ENCODE data around the gene HAO2.
A peak's percentile ranks its signal among the peaks of the same experiment; 100 is the strongest.

The HAO2 gene

GRCh38 chr1:119368554-119368953 lies at the start of gene HAO2:
Gene HAO2 (plus strand): TSS chr1:119368785. CDS start chr1:119381086, 12,301 bp downstream.
- Histone ChIP-seq H3K4me3 (ENCODE audit: low read depth, low read length) (no peak within 1 kb of the TSS), H3K4me1 (ENCODE audit: control insufficient read depth, insufficient read depth, low read length) (peaks cover 16% of the 10 kb centered on the region), H3K9me3 (ENCODE audit: control insufficient read depth, insufficient read depth, low read length) (no peaks in the 10 kb centered on the region), H3K36me3 (ENCODE audit: control insufficient read depth, insufficient read depth, low read length) (no peaks in the 10 kb centered on the region), H3K27me3 (ENCODE audit: control insufficient read depth, insufficient read depth, low read length) (no peaks in the 10 kb centered on the region), H3K27ac (ENCODE audit: low read depth, low read length) (no peak within 1 kb of the TSS), H3K9ac (ENCODE audit: low read depth, low read length) (no peak within 1 kb of the TSS)

- H3K4me1 ChIP-seq (ENCODE audit: control insufficient read depth, insufficient read depth, low read length): peaks cover 12% of the 10 kb centered on the region
Measured at GRCh38 chr1:119320100-119320499, 48.5 kb upstream of the HAO2 start.

DNA sequence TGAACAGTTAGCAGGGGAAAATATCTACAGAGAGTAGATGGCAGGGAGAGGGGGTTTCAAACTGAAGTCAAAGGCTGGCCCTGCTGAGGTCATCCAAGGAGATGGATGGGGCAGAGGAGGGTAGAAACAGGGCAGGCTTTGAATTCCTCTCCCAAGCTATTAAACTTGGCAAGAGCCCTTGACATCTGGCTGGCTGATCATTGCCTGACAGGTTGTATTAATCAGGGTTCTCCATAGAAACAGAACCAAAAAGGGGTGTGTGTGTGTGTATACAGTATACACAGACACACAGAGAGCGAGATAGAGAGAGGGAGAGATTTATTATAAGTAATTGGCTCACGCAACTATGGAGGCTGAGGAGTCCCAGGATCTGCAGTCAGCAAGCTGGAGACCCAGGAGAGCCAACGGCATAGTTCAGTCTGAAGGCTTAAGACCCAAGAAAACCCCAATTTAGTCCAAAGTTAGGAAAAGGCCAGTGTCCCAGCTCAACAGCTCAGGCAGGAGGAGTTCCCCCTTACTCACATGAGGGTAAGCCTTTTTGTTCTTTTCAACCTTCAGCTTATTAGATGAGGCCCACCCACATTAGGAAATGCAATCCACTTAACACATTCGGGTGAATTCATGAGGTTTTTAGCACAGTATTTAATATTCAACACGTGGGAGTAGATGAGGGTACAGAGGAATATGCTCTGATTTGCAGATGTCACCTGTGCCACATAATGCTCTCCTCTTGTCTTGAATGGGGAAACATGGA lies 46.7 kb upstream of the HAO2 start:
- peaks cover 29% of the 10 kb centered on the region for H3K4me1 ChIP-seq (ENCODE audit: control insufficient read depth, insufficient read depth, low read length)
- peaks cover 9% of the 10 kb centered on the region for H3K27me3 ChIP-seq (ENCODE audit: control insufficient read depth, insufficient read depth, low read length)
- H3K36me3 ChIP-seq (ENCODE audit: control insufficient read depth, insufficient read depth, low read length): no peaks in the 10 kb centered on the region
- H3K9me3 ChIP-seq (ENCODE audit: control insufficient read depth, insufficient read depth, low read length): no peaks in the 10 kb centered on the region
- H3K27ac ChIP-seq (ENCODE audit: low read depth, low read length): no peak overlapping the region
- H3K9ac ChIP-seq (ENCODE audit: low read depth, low read length): no peak overlapping the region
- H3K4me3 ChIP-seq (ENCODE audit: low read depth, low read length): no peak overlapping the region

More at GRCh38 chr1:119320100-119320499, 48.5 kb upstream of the HAO2 start:
- H3K9ac ChIP-seq (ENCODE audit: low read depth, low read length): no peak overlapping the region
- H3K4me3 ChIP-seq (ENCODE audit: low read depth, low read length): no peak overlapping the region
- H3K27ac ChIP-seq (ENCODE audit: low read depth, low read length): no peak overlapping the region
- H3K27me3 ChIP-seq (ENCODE audit: control insufficient read depth, insufficient read depth, low read length): no peaks in the 10 kb centered on the region
- H3K9me3 ChIP-seq (ENCODE audit: control insufficient read depth, insufficient read depth, low read length): no peaks in the 10 kb centered on the region
- H3K36me3 ChIP-seq (ENCODE audit: control insufficient read depth, insufficient read depth, low read length): no peaks in the 10 kb centered on the region

DNA sequence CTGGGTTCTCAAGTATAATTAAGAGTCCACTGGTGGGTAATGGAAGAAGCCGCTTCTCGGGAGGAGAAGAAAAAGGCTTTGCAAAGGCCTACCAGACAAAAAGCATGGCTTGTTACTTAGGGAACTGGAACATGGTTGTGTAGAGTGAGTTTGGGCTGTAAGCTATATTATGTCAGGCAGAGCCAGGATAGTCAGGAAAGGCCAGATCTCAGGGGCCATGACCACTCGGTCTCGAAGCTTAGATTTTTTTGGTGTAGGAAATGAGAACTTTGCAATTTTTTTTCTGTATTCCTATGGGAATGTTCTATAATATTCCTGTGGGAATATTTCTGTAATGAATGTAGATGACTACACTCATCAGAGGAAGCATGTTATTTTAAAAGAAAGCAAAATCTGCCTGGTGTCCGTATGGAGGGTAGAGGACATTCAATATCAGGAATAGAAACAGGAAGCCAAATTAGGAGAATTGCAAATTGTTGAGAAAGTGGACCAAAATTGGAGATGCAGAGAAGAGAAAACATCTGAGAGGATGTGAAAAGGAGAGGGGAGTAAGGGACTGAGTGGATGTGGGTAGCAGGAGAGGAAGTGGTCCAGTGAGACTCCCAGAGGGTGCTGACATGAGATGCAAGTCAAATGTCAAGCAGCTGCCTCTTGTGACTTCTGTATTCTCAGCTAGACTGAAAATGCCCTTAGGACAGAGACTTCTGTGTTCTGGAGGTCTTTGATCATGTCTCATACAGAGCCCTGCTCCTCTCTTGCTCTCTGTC lies 45.2 kb upstream of the HAO2 start:
- H3K9me3 ChIP-seq (ENCODE audit: control insufficient read depth, insufficient read depth, low read length): no peaks in the 10 kb centered on the region
- no peaks in the 10 kb centered on the region for H3K36me3 ChIP-seq (ENCODE audit: control insufficient read depth, insufficient read depth, low read length)
- peaks cover 35% of the 10 kb centered on the region for H3K4me1 ChIP-seq (ENCODE audit: control insufficient read depth, insufficient read depth, low read length)
- no peak overlapping the region for H3K4me3 ChIP-seq (ENCODE audit: low read depth, low read length)
- H3K27ac ChIP-seq (ENCODE audit: low read depth, low read length): no peak overlapping the region
- H3K9ac ChIP-seq (ENCODE audit: low read depth, low read length): no peak overlapping the region
- peaks cover 9% of the 10 kb centered on the region for H3K27me3 ChIP-seq (ENCODE audit: control insufficient read depth, insufficient read depth, low read length)

GRCh38 chr1:119324198-119324597 lies 44.4 kb upstream of the HAO2 start:
- Histone ChIP-seq H3K4me3 (ENCODE audit: low read depth, low read length) (no peak overlapping the region), H3K9ac (ENCODE audit: low read depth, low read length) (no peak overlapping the region), H3K27ac (ENCODE audit: low read depth, low read length) (no peak overlapping the region), H3K4me1 (ENCODE audit: control insufficient read depth, insufficient read depth, low read length) (peaks cover 35% of the 10 kb centered on the region), H3K9me3 (ENCODE audit: control insufficient read depth, insufficient read depth, low read length) (no peaks in the 10 kb centered on the region), H3K27me3 (ENCODE audit: control insufficient read depth, insufficient read depth, low read length) (peaks cover 9% of the 10 kb centered on the region), H3K36me3 (ENCODE audit: control insufficient read depth, insufficient read depth, low read length) (no peaks in the 10 kb centered on the region)

GRCh38 chr1:119326251-119326650 lies 42.3 kb upstream of the HAO2 start:
- no peak overlapping the region for H3K9ac ChIP-seq (ENCODE audit: low read depth, low read length)
- H3K27me3 ChIP-seq (ENCODE audit: control insufficient read depth, insufficient read depth, low read length): peaks cover 9% of the 10 kb centered on the region
- no peaks in the 10 kb centered on the region for H3K36me3 ChIP-seq (ENCODE audit: control insufficient read depth, insufficient read depth, low read length)
- H3K9me3 ChIP-seq (ENCODE audit: control insufficient read depth, insufficient read depth, low read length): no peaks in the 10 kb centered on the region
- H3K4me1 ChIP-seq (ENCODE audit: control insufficient read depth, insufficient read depth, low read length): peaks cover 43% of the 10 kb centered on the region
- peak overlapping the region; percentile 82 for H3K27ac ChIP-seq (ENCODE audit: low read depth, low read length)
- peak overlapping the region; percentile 43; the same call in 1 of the 2 replicates for H3K4me3 ChIP-seq (ENCODE audit: low read depth, low read length)

DNA sequence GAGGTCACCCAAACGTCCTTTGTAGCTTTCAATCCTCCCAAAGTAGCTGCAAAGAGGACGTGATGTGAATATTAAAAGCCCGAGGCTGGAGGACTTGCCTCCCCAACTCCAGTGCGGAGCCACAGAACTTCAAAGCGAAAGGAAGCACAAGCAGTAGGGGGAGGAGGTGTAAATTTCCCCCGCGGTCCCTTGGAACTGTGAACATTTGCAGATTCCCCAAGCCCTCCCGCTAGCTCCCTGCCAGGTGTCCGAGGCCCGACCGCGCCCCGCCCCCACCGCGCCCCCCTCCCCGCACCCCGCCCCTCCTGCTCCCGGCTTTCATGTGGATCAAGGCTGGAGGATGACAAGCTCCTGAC lies 41.5 kb upstream of the HAO2 start:
- Histone ChIP-seq H3K27me3 (ENCODE audit: control insufficient read depth, insufficient read depth, low read length) (peaks cover 9% of the 10 kb centered on the region), H3K9me3 (ENCODE audit: control insufficient read depth, insufficient read depth, low read length) (no peaks in the 10 kb centered on the region), H3K4me3 (ENCODE audit: low read depth, low read length) (peak overlapping the region; percentile 53), H3K4me1 (ENCODE audit: control insufficient read depth, insufficient read depth, low read length) (peaks cover 52% of the 10 kb centered on the region), H3K36me3 (ENCODE audit: control insufficient read depth, insufficient read depth, low read length) (no peaks in the 10 kb centered on the region), H3K9ac (ENCODE audit: low read depth, low read length) (no peak overlapping the region), H3K27ac (ENCODE audit: low read depth, low read length) (peak overlapping the region; percentile 82)

- H3K9ac ChIP-seq (ENCODE audit: low read depth, low read length): no peak overlapping the region; the same call in 1 of the 2 replicates
- H3K27ac ChIP-seq (ENCODE audit: low read depth, low read length): peak overlapping the region; percentile 82
- H3K9me3 ChIP-seq (ENCODE audit: control insufficient read depth, insufficient read depth, low read length): no peaks in the 10 kb centered on the region
- H3K27me3 ChIP-seq (ENCODE audit: control insufficient read depth, insufficient read depth, low read length): peaks cover 9% of the 10 kb centered on the region
- H3K4me1 ChIP-seq (ENCODE audit: control insufficient read depth, insufficient read depth, low read length): peaks cover 57% of the 10 kb centered on the region
- H3K36me3 ChIP-seq (ENCODE audit: control insufficient read depth, insufficient read depth, low read length): no peaks in the 10 kb centered on the region
- H3K4me3 ChIP-seq (ENCODE audit: low read depth, low read length): peak overlapping the region; percentile 53
Measured at GRCh38 chr1:119327450-119328155, 41.0 kb upstream of the HAO2 start.

DNA sequence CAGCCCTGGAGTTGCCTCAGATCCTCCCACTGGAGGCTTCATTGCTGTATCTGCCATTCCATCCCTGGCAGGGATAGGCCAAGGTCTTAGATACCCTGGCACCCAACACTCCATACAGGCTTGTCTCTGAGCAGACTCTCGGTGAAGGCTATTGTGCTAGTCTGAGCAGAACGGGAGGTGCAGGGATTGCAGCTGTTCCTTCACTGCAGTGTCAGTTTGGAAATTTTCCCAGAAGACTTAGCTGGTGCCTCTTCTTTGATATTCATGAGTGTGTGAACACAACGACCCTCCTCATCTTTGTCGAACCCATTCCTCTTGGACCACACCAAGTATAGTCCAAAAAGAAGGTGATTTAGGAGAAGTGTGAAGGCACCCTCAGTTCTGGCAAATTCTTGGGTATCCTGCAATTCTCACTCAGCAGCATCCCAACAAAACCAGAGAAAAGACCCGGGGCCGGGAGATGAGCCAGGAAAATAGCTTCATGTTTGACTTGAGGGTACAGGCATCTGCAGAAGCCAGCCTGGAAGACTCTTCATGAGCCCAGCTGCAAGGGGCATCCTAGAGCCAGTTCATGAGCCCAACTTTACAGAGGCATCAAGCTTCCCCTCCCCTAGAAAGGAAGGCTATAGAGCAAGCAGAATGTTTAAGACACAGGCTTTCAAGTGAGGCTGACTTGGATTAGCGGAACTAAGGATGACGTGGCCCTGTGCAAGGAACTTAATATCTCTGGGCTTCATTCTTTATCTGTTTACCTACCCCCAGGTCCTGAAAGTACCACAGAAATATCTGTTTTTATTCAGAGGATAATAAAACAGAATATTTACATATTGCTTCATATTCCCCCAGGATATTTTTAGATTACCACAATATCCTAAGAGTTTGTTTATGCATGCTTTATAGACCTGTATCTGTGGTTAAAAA lies 38.8 kb upstream of the HAO2 start:
- H3K9ac ChIP-seq (ENCODE audit: low read depth, low read length): no peak overlapping the region
- H3K4me1 ChIP-seq (ENCODE audit: control insufficient read depth, insufficient read depth, low read length): peaks cover 65% of the 10 kb centered on the region
- no peaks in the 10 kb centered on the region for H3K36me3 ChIP-seq (ENCODE audit: control insufficient read depth, insufficient read depth, low read length)
- H3K27me3 ChIP-seq (ENCODE audit: control insufficient read depth, insufficient read depth, low read length): peaks cover 9% of the 10 kb centered on the region
- no peak overlapping the region for H3K4me3 ChIP-seq (ENCODE audit: low read depth, low read length)
- H3K27ac ChIP-seq (ENCODE audit: low read depth, low read length): no peak overlapping the region
- no peaks in the 10 kb centered on the region for H3K9me3 ChIP-seq (ENCODE audit: control insufficient read depth, insufficient read depth, low read length)

DNA sequence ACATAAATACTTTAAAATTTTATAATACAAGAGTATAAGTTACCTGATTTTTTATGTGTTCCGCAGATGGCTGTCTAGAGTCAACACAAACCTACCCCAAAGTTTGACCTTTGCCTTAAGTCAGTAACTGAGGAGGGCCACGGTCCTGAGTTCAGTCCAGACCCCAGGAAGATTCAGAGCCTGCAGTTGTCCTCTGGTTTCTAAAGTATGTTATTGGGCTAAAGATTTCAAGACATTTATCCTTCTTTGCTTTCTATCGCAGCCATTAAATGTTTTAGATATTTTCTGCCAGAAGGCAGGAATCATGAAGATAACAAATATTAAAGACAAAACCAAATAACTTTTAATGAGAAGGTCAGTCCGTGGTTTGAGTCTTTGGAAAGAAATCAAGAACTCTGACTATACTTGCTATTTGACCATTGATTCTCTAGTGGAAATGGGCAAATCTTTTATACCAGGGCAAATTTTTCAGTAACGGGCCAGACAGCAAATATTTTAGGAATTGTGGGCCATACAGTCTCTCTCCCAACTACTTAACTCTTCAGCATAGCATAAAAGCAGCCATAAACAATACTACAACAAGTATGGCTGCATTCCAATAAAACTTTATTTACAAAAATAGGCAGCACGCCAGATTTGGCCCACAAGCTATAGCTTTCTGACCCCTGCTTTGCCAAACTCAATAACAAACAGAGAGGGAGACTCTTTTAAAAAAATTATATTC lies 38.0 kb upstream of the HAO2 start:
- H3K9me3 ChIP-seq (ENCODE audit: control insufficient read depth, insufficient read depth, low read length): no peaks in the 10 kb centered on the region
- no peak overlapping the region for H3K4me3 ChIP-seq (ENCODE audit: low read depth, low read length)
- H3K9ac ChIP-seq (ENCODE audit: low read depth, low read length): no peak overlapping the region
- H3K27me3 ChIP-seq (ENCODE audit: control insufficient read depth, insufficient read depth, low read length): peaks cover 9% of the 10 kb centered on the region
- no peaks in the 10 kb centered on the region for H3K36me3 ChIP-seq (ENCODE audit: control insufficient read depth, insufficient read depth, low read length)
- H3K27ac ChIP-seq (ENCODE audit: low read depth, low read length): no peak overlapping the region
- H3K4me1 ChIP-seq (ENCODE audit: control insufficient read depth, insufficient read depth, low read length): peaks cover 58% of the 10 kb centered on the region

Measured in HUES48 (cell line).